Pulmonary artery endothelial cell (primary cell): ENCODE measurements around the gene ABCB10. TPM values are rescaled to one million over a fixed set of nuclear protein-coding genes. Genes with fewer than 3 reads are reported as not detected.
A peak's percentile ranks its signal among the peaks of the same experiment; 100 is the strongest.
"Not testable (repeated sequence)": the region's sequence is repeated elsewhere in the genome, so short reads cannot be mapped to it uniquely, and the experiment has no call there.

Experiments
- DNase-seq: peaks from one replicate; pipeline ENCODE4 v3.0.0-alpha.2; 2011; ENCODE audit warnings: low read depth, low spot score
- total RNA-seq: library from RNA; depleted of rRNA; stranded (reverse); fragments of >200 nt; gene quantifications from 2 replicates; pipeline ENCODE4 v1.2.3, GENCODE V29; 2014

Gene ABCB10
- total RNA-seq, 1 donor from 2014 or later = 23.6 TPM

DNA sequence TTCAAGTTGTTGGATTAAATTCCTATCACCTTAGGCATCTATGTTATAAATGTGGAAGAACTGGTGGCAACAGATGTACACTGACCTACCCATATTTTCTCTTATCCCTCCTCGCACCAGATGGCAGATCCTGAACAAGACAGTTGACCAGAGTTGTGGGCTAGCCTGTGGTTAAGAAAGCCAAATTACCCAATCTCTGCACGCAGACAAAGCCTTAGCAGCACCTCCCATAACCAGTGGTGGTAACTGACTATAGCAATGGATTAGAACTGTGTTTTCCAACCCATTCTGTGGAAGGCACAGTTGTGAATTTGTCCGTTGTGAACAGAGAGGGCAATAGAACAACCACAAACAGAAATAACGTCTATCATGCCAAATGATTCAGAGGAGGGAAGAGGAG lies 20.6 kb downstream of the ABCB10 start:
- DNase-seq = no peak

DNA sequence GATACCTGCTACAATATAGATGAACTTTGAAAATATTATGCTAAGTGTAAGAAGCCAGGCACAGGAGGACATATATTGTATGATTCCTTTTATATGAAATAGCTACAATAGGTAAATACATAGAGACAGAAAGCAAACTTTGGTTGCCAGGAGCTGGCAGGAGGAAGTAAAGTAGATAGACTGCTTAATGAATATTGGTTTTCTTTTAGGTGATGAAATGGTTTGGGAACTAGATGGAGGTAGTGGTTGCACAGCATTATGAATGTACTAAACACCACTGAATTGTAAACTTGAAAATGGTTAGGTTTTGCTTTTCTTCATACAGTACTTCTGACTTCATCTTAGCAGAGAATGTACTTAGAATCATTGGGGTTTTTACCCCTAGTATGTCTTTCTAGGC lies 21.5 kb downstream of the ABCB10 start:
- no peak for DNase-seq

DNA sequence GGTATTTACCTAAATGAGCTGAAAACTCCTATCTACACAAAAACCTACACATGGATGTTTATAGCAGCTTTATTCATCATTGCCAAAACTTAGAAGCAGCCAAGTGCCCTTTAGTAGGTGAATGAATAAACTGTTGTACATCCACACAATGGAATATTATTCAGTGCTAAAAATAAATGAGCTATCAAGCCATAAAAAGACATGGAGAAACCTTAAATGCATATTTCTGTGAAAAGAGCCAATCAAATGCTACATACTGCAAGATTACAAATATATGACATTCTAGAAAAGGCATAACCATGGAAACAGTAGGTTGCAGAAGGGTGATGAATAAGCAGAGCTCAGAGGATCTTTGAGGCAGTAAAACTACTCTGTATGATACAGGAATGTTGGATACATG lies 23.3 kb downstream of the ABCB10 start:
- no peak for DNase-seq

DNA sequence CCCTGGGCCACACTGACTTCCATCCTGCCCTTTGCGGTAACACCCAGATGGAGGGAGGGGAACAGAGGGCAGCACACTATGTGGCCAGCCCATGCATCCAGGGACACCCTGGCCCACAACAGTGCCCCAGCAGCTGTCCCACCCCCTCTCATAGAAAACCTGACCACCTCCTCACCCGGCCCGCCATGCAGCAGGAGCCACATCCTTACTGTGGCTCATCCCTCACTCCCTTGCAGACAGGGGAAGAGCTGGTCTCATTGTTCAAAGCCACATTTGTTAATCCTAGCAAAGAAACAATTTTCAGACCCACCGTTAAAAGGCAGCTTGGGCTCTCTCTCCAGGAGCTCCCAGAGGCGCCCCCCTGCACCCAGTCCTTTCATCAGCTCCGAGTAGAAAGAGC lies 27.2 kb downstream of the ABCB10 start:
- no peak for DNase-seq

DNA sequence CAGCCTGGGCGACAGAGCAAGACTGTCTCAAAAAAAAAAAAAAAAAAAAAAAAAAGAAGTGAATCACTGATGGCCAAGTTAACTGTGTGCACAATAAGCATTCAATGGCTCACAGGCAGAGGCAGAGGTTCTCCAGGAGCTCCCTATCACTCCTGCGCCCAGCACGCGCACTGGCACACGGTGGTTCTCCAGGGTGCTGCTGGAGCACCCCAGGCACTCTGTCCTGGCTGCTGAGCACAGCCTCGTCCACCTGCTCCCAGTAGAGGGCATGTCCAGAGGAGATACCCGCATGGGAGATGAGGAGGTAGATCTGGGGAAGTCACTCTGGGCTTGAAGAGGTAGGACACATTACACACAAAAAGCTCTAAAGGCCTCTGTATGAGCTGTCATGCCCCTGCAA lies 28.9 kb downstream of the ABCB10 start:
- DNase-seq = no peak

DNA sequence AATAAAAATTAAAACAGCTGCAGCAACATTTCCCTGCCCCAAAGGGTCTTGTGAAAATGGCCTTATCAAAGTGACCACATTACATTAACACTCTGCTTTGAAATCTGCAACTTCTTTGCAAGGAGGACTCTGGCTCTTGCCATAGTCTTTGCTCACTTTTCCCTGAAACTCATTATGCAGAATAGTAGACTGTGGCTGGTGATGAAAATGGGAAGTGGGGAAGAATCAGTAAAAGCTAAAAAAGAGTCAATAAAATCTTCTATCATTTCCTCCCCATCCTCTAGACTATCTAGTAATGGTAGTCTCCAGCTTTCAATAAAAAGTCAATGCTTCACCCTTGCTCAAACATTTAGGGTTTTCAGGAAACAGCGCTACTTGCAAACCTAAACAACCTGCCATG lies 31.8 kb downstream of the ABCB10 start:
- no peak for DNase-seq

DNA sequence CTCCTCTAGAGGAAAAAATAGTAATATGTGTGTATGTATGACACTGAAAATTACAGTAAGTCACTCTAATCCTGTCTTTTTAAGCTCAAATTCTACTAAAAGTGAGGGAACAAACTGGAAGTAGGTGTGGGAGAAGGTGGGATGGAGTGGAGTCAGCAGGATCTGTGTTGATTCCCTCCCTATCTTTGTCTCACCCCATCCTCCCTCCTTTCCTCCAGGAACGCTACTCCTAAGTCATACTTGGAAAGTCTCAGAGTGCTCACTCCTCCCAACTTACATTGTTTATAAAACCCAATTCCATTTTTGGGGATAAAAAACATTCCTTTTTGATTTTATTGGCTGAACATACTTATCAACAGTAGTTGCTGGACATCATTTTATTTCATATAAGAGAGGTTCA lies 35.5 kb downstream of the ABCB10 start:
- DNase-seq = no peak

DNA sequence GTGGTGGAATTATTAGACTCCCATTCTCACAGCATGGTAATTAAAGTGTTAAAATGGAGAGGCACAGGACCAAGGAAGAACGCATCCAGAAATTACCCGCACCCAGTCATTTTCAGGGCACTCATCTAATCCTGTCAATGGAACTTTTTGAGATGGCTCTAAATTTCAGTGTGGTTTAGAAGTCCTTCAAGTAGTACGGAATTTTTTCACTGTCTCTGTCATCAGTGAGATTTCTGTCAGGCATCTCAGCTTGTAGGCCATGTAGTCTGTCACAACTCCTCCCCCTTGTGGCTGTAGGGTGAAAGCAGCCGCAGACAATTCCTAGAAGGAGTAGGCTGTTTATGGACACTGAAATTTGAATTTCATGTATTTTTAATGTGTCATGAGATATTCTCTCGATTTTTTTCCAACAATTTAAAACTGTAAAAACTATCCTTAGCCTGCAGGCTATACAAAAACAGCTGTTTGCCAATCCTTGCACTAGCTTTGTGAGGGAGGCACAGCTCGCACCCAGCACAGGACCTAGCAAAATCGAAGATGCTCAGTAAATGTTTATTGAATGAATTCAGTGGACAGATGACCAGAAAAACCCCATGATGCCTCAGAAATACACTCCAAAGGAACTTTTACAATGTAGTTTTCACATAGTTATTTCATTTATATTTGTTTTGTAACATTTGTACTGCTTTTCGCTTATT lies 43.8 kb downstream of the ABCB10 start:
- DNase-seq = peak; percentile 24

DNA sequence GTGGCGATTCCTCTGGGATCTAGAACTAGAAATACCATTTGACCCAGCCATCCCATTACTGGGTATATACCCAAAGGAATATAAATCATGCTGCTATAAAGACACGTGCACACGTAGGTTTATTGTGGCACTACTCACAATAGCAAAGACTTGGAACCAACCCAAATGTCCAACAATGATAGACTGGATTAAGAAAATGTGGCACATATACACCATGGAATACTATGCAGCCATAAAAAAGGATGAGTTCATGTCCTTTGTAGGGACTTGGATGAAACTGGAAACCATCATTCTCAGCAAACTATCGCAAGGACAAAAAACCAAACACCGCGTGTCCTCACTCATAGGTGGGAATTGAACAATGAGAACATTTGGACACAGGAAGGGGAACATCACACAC lies 46.9 kb downstream of the ABCB10 start:
- not testable (repeated sequence) for DNase-seq

DNA sequence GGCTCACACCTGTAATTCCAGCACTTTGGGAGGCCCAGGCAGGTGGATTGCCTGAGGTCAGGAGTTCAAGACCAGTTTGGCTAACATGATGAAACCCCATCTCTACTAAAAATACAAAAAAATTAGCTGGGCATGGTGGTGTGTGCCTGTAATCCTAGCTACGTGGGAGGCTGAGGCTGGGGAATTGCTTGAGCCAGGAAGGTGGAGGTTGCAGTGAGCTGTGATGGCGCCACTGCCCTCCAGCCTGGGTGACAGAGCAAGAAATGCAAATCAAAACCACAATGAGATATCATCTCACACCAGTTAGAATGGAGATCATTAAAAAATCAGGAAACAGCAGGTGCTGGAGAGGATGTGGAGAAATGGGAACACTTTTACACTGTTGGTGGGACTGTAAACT lies 47.3 kb downstream of the ABCB10 start:
- DNase-seq = not testable (repeated sequence)

DNA sequence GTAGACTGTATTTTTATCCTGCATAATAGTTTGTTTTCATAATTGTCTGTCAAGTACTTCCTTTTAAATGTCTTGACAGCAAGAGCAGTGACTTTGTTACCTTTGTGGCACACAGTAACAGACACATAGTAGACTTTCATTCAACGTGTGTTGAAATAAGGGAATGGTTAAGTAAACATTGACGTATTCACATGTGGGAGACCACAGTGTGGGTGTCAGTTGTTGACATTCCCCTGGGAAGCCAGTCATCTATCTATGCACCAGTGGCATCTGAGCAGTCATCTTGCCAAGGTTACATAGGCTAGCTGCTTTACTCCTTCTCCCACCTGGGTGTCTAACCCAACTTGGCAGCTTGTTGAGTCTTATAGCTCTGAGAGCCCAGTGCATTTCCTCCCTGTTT lies 48.9 kb downstream of the ABCB10 start:
- DNase-seq = no peak

DNA sequence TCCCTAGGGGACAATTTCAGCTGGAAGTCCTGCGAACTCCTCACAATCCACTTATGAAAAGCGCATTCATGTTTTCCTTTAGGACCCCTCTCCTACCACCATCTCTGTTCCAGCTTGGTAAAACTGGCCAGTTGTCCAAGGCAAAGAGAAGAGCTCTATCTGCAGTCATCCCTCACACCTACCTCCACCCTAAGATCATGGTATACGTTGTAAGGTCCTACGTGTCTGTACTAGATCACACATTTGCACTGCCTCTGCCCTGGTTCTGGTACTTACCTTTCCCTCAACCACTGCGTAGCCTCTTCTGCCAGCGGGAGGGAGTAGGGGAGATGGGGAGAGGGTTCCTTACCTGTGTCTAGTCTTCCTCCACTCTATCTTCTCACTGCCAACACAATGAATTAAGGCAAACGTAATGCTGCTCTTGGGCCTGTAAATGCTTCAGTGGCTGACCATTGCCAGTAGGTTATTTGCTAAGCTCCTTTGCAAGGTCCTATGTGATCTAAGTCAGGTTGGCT lies 49.6 kb downstream of the ABCB10 start:
- DNase-seq = no peak

DNA sequence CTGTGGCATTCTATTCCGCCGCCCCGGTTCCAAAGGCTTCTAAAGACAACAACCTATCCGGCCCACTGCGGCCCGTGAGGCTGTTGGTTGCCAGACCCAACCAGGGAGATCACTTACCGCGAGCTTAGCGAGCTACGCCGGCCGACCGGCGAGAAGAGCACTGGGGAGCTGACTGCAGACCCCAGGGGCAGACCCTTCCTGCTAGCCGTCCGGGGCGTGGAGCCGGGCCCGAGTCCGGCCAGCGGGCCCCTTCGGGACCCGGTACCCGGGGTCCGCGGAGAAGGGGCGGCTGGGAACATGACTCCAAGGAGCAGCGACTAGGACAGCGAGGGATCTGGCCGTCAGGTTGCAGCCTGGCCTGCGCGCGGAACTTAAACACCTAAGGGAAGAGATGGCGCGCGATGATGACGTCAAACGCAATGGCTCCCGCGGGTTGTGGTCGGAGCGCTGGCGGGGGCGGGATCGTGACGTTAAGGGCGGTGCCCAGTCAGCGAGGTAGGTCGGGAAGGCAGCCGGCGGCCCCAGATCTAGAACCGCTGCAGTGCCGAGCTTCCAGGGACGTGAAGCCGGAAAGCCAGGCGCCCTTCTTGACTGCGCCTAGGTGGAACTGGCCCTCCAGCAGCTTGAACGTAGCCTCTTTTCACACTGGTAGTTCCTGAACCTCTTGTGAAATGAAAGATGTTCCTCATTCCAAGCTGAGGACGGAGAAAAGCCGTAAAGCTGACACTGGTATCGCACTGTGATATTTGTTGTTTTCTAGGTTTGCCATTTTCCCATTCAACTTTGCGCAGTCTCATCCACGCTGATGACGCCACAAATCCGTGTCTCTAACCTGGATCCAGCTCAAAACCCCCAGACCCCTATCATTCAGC lies 50.3 kb downstream of the ABCB10 start, which contains the start of gene NUP133:
NUP133 (minus strand) TSS at position 391 of the 872 bp plus-strand sequence; CDS start at position 299, 92 bp downstream.
- peak; percentile 93 for DNase-seq

DNA sequence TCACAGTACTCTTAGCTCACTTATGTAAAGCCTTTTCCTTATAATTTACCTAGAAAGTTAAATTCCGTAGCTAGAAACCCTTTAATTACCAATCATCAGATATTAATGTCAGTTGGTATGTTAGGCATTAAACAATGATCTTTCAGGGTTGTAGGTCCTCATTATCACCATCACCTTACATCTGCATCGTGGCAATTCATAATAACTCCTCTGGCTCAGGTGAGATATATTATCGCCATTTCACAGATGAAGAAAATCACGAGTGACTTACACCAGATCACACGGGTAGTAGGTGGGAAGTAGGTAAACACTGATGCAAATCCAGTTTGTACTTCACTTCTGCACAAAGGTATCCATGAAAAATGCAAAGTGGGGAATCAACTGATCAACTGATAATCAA lies 51.0 kb downstream of the ABCB10 start:
- no peak for DNase-seq

DNA sequence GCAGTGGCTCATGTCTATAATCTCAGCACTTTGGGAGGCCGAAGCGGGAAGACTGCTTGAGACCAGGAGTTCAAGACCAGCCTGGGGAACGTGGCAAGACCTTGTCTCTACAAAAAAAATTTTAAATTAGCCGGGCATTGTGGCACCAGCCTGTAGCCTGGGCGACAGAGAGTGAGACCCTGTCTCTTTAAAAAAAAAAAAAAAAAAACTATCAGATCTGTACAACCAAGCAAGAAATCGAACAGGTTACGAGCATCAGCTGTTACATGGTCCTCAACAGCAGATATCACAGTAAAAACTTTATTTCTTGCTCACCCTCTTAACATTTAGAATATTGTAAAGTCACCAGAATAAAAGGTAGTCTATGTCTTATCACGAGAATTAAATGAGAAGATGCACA lies 51.9 kb downstream of the ABCB10 start:
- no peak for DNase-seq

DNA sequence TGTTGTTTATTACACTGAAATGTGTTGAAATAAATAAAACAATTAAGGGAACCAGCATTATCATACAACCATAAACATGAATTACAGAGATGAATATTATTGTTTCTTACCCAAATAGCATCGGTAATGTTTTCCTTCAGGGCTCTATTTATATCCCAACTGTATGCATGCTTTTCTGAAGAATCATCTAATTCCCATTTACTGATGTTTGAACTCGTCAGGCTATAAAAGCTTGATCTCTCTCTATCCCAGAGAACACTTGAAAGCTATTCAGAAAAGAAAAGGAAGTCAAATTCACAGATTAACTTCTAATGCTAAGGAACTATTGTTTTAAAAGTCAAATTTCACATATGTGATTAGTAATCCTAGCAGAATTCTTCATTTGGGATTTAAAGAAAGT lies 62.7 kb downstream of the ABCB10 start:
- no peak for DNase-seq

DNA sequence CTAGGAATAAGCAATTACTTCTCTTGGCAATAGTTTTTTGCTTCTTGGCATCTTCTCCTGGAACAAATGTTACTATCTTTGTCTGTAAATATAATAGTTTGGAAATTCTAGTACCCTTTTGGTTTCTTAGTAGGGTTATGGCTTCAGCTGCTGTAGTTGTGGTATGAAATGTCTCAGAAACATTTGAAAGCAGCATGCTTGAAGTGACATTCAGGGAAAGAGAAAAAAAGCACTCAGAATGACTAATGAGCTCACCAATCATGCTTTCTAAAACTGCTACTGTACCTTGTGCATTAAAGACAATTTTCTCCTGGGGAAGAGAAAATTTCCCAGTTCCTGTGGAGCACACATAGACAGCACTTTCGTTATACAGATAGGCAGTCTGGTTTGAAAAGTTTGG lies 71.3 kb downstream of the ABCB10 start:
- no peak for DNase-seq

DNA sequence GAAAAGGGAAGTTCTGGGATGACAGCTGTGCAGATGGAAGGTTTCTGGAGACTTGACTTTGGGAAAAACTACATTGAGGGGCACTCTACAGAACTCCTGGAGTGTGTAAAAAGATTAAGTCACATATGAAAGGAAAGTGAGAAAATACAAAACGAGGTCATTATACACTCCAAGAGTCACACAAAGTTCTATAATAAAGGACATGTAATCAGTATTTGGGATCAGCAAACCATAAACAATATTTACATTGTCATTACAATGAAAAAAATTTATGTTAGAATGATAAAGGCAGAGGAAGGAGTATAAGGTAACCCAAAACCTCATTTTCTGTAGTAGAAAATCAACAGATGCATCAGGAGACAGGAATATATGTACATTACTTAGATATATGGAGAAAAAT lies 73.2 kb downstream of the ABCB10 start:
- no peak for DNase-seq

DNA sequence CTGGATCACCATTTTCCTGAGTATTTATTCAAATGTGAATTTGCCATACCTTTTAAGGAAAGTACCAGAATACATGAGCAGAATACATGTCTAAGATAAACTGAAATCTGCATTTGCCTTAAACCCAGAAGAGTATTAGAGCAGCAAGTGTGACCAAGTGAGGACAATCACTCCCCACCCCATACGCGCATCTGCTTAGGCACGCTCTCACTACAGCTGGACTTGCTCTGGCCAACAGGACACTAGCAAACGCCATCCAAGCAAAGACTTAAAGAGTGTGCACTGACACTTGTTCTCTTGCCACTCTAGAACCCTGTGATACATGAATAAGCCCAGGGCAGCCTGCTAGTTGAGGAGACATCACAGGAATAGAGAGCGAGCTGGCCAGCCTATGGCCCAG lies 76.0 kb downstream of the ABCB10 start:
- DNase-seq = no peak

DNA sequence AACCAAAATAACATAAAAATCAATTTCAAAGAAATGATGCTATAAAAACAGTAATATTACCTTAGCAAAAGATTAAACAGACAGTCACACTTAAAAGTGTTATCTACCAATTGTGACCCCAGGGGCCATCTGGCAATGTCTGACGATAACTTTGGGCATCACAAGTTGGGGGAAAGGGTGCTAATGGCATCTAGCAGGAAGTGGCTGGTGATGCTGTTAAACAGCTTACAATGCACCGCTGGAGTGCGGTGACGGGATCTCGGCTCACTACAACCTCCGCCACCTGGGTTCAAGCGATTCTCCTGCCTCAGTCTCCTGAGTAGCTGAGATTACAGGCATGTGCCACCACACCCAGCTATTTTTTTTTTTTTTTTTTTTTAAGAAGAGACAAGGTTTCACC lies 78.0 kb downstream of the ABCB10 start:
- DNase-seq = no peak

DNA sequence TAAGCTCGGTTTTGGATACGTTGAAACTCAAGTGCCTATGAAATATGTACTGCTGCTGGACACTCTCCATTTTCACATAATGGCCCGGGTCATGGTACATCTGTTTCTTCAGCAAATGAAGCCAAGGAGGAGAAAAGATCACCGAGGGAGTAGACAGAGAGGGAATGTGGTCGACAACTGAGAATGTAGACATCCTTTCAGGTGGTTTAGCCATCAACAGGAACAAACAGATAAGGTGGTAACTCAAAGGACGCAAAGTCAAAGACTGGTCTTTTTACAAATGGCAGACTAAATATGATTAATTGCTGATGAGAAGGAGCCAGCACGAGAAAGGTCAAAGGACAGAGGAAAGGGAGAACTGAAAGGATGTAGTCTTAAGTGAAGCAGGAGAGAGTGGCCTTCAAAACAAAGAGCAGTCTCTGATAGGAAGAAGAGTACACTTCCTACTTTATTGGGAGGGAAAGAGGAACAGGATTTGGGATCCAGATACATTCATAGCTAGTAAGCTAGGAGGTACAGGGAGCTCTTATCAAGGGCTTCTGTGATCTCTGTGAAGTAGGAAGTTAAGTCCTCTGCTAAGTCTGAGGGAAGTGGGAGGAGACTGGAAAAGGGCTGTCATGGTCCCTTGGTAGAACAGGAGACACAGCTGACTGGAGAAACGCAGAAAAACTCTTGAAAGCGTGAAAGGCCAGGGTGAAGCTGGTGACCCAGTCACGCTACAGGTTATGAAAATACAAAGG lies 78.7 kb downstream of the ABCB10 start:
- no peak for DNase-seq

DNA sequence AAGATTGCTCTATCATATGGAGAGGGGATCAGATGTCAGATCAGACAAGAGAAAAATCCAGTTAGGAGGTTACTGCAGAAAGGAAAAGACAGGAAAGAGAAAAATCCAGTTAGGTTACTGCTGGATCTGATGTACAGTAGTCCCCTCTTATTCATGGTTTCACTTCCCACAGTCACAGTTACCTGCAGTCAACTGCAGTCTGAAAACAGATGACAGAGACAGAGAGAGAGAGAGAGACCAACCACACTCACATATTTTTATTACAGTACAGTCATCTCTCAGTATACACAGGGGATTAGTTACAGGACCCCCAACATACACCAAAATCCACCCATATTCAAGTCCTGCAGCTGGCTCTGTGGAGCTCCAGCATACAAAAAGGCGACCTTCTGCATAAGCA lies 79.7 kb downstream of the ABCB10 start:
- no peak for DNase-seq
